Activated naive CD8-positive, alpha-beta T cell (primary cell): ENCODE data around the gene ARHGAP9.
"Not testable (repeated sequence)": the region's sequence is repeated elsewhere in the genome, so short reads cannot be mapped to it uniquely, and the experiment has no call there.

Experiments
- H3K27ac Mint-ChIP-seq: one replicate; pipeline ENCODE4 v1.8.0; 2021; ENCODE audit warnings: mixed read lengths
- H3K27me3 Mint-ChIP-seq: one replicate; pipeline ENCODE4 v1.8.0; 2021; ENCODE audit warnings: mixed read lengths
- H3K36me3 Mint-ChIP-seq: one replicate; pipeline ENCODE4 v1.8.0; 2021; ENCODE audit warnings: mixed read lengths
- H3K4me1 Mint-ChIP-seq: one replicate; pipeline ENCODE4 v1.8.0; 2021; ENCODE audit warnings: low read depth, mixed read lengths
- H3K4me3 Mint-ChIP-seq: one replicate; pipeline ENCODE4 v1.8.0; 2021; ENCODE audit warnings: mild to moderate bottlenecking, mixed read lengths
- H3K9me3 Mint-ChIP-seq: one replicate; pipeline ENCODE4 v1.8.0; 2021; ENCODE audit warnings: low read depth, mixed read lengths

The ARHGAP9 gene

GRCh38 chr12:57454213-57454565, 25.5 kb downstream of the ARHGAP9 start:
- no peaks in the 10 kb centered on the region for H3K36me3 Mint-ChIP-seq
- H3K27ac Mint-ChIP-seq = no peak overlapping the region
- H3K27me3 Mint-ChIP-seq = no peaks in the 10 kb centered on the region
- no peak overlapping the region for H3K4me3 Mint-ChIP-seq
- no peaks in the 10 kb centered on the region for H3K9me3 Mint-ChIP-seq
- peaks cover 18% of the 10 kb centered on the region for H3K4me1 Mint-ChIP-seq

GRCh38 chr12:57452937-57453509, 26.6 kb downstream of the ARHGAP9 start:
- Mint-ChIP-seq H3K9me3 (no peaks in the 10 kb centered on the region), H3K36me3 (no peaks in the 10 kb centered on the region), H3K4me1 (peaks cover 9% of the 10 kb centered on the region), H3K27ac (no peak overlapping the region), H3K4me3 (no peak overlapping the region), H3K27me3 (no peaks in the 10 kb centered on the region)

- H3K4me3 Mint-ChIP-seq = no peak overlapping the region
Observed at GRCh38 chr12:57452181-57452936, 27.3 kb downstream of the ARHGAP9 start.

GRCh38 chr12:57451233-57451778, 28.4 kb downstream of the ARHGAP9 start:
- Mint-ChIP-seq H3K4me3 (no peak overlapping the region), H3K27ac (no peak overlapping the region), H3K9me3 (no peaks in the 10 kb centered on the region), H3K36me3 (no peaks in the 10 kb centered on the region), H3K4me1 (peaks cover 9% of the 10 kb centered on the region), H3K27me3 (no peaks in the 10 kb centered on the region)

More at GRCh38 chr12:57452181-57452936, 27.3 kb downstream of the ARHGAP9 start:
- no peaks in the 10 kb centered on the region for H3K9me3 Mint-ChIP-seq
- H3K27me3 Mint-ChIP-seq = no peaks in the 10 kb centered on the region
- H3K36me3 Mint-ChIP-seq = no peaks in the 10 kb centered on the region
- peak overlapping the region; percentile 10 for H3K27ac Mint-ChIP-seq
- H3K4me1 Mint-ChIP-seq = peaks cover 9% of the 10 kb centered on the region

- Mint-ChIP-seq H3K4me3 (no peak overlapping the region), H3K27me3 (no peaks in the 10 kb centered on the region), H3K27ac (no peak overlapping the region), H3K4me1 (peaks cover 5% of the 10 kb centered on the region), H3K36me3 (no peaks in the 10 kb centered on the region), H3K9me3 (no peaks in the 10 kb centered on the region)
Observed at GRCh38 chr12:57450057-57450456, 29.6 kb downstream of the ARHGAP9 start.

- no peaks in the 10 kb centered on the region for H3K27me3 Mint-ChIP-seq
- no peak overlapping the region for H3K4me3 Mint-ChIP-seq
- H3K9me3 Mint-ChIP-seq = no peaks in the 10 kb centered on the region
- peaks cover 5% of the 10 kb centered on the region for H3K4me1 Mint-ChIP-seq
- no peak overlapping the region for H3K27ac Mint-ChIP-seq
- H3K36me3 Mint-ChIP-seq = no peaks in the 10 kb centered on the region
Observed at GRCh38 chr12:57449375-57449774, 30.3 kb downstream of the ARHGAP9 start.

GRCh38 chr12:57448669-57449068, 31.0 kb downstream of the ARHGAP9 start:
- H3K9me3 Mint-ChIP-seq = no peaks in the 10 kb centered on the region
- H3K27me3 Mint-ChIP-seq = no peaks in the 10 kb centered on the region
- no peak overlapping the region for H3K4me3 Mint-ChIP-seq
- peaks cover 5% of the 10 kb centered on the region for H3K4me1 Mint-ChIP-seq
- no peak overlapping the region for H3K27ac Mint-ChIP-seq
- H3K36me3 Mint-ChIP-seq = no peaks in the 10 kb centered on the region

GRCh38 chr12:57446292-57446960, 33.2 kb downstream of the ARHGAP9 start:
- Mint-ChIP-seq H3K4me1 (no peaks in the 10 kb centered on the region), H3K36me3 (peaks cover 4% of the 10 kb centered on the region), H3K27ac (no peak overlapping the region), H3K9me3 (no peaks in the 10 kb centered on the region), H3K4me3 (no peak overlapping the region), H3K27me3 (peaks cover 3% of the 10 kb centered on the region)

GRCh38 chr12:57444744-57445143, 34.9 kb downstream of the ARHGAP9 start:
- peaks cover 4% of the 10 kb centered on the region for H3K36me3 Mint-ChIP-seq
- no peak overlapping the region for H3K27ac Mint-ChIP-seq
- H3K4me3 Mint-ChIP-seq = no peak overlapping the region
- no peaks in the 10 kb centered on the region for H3K9me3 Mint-ChIP-seq
- peaks cover 3% of the 10 kb centered on the region for H3K27me3 Mint-ChIP-seq
- H3K4me1 Mint-ChIP-seq = no peaks in the 10 kb centered on the region

GRCh38 chr12:57444337-57444736, 35.3 kb downstream of the ARHGAP9 start:
- not testable (repeated sequence) for H3K36me3 Mint-ChIP-seq, H3K4me1 Mint-ChIP-seq, H3K4me3 Mint-ChIP-seq, H3K27ac Mint-ChIP-seq, H3K9me3 Mint-ChIP-seq, H3K27me3 Mint-ChIP-seq

- peaks cover 4% of the 10 kb centered on the region for H3K36me3 Mint-ChIP-seq
- no peaks in the 10 kb centered on the region for H3K9me3 Mint-ChIP-seq
- no peak overlapping the region for H3K27ac Mint-ChIP-seq
- peaks cover 3% of the 10 kb centered on the region for H3K27me3 Mint-ChIP-seq
- no peaks in the 10 kb centered on the region for H3K4me1 Mint-ChIP-seq
- no peak overlapping the region for H3K4me3 Mint-ChIP-seq
Observed at GRCh38 chr12:57441846-57442427, 37.7 kb downstream of the ARHGAP9 start.

GRCh38 chr12:57441393-57441792, 38.3 kb downstream of the ARHGAP9 start:
- not testable (repeated sequence) for H3K36me3 Mint-ChIP-seq, H3K9me3 Mint-ChIP-seq, H3K27ac Mint-ChIP-seq, H3K27me3 Mint-ChIP-seq, H3K4me1 Mint-ChIP-seq, H3K4me3 Mint-ChIP-seq

GRCh38 chr12:57439762-57440266, 39.9 kb downstream of the ARHGAP9 start:
- Mint-ChIP-seq H3K4me1 (peaks cover 5% of the 10 kb centered on the region), H3K36me3 (peaks cover 4% of the 10 kb centered on the region), H3K4me3 (no peak overlapping the region), H3K27ac (no peak overlapping the region), H3K27me3 (peaks cover 3% of the 10 kb centered on the region), H3K9me3 (no peaks in the 10 kb centered on the region)

GRCh38 chr12:57438400-57438799, 41.3 kb downstream of the ARHGAP9 start:
- no peaks in the 10 kb centered on the region for H3K9me3 Mint-ChIP-seq
- no peak overlapping the region for H3K27ac Mint-ChIP-seq
- H3K4me1 Mint-ChIP-seq = peaks cover 5% of the 10 kb centered on the region
- H3K27me3 Mint-ChIP-seq = peaks cover 3% of the 10 kb centered on the region
- no peak overlapping the region for H3K4me3 Mint-ChIP-seq
- peaks cover 4% of the 10 kb centered on the region for H3K36me3 Mint-ChIP-seq

- no peaks in the 10 kb centered on the region for H3K27me3 Mint-ChIP-seq
- H3K4me1 Mint-ChIP-seq = peaks cover 17% of the 10 kb centered on the region
- no peak overlapping the region for H3K27ac Mint-ChIP-seq
- peak overlapping the region; percentile 17 for H3K4me3 Mint-ChIP-seq
- H3K9me3 Mint-ChIP-seq = no peaks in the 10 kb centered on the region
- no peaks in the 10 kb centered on the region for H3K36me3 Mint-ChIP-seq
Observed at GRCh38 chr12:57435293-57435692, 44.4 kb downstream of the ARHGAP9 start.
